Astrocyte (in vitro differentiated cells and primary cell): ENCODE data around the gene CNIH1. TPM values are rescaled to one million over a fixed set of nuclear protein-coding genes. Genes with fewer than 3 reads are reported as not detected.

ENCODE experiments used
- DNase-seq: peaks from one replicate; pipeline ENCODE4 v3.0.0-alpha.2; 2010; ENCODE audit warnings: low read depth
- FAIRE-seq: peaks from 2 replicates; lab custom pipeline; 2011; peaks lifted over from hg19 to GRCh38; lab: Jason Lieb, UNC
- H2AFZ ChIP-seq: 2 replicates; pipeline ENCODE4 v1.6.0; 2012; ENCODE audit warnings: low read depth, low read length, inconsistent platforms
- H3K27ac ChIP-seq: 2 replicates; pipeline ENCODE4 v1.5.1; 2011; ENCODE audit warnings: low read depth, low read length, inconsistent platforms
- H3K27me3 ChIP-seq: 2 replicates; pipeline ENCODE4 v1.6.0; 2011; ENCODE audit warnings: low read length, inconsistent platforms; ENCODE audit not compliant: insufficient read depth
- H3K36me3 ChIP-seq: 2 replicates; pipeline ENCODE4 v1.5.1; 2011; ENCODE audit warnings: low read length, inconsistent platforms; ENCODE audit not compliant: insufficient read depth
- H3K4me1 ChIP-seq: 2 replicates; pipeline ENCODE4 v1.5.1; 2011; ENCODE audit warnings: low read length, inconsistent platforms; ENCODE audit not compliant: insufficient read depth
- H3K4me2 ChIP-seq: 2 replicates; pipeline ENCODE4 v1.6.0; 2012; ENCODE audit warnings: low read length, inconsistent platforms
- H3K4me3 ChIP-seq: 2 replicates; pipeline ENCODE4 v1.5.1; 2011; ENCODE audit warnings: low read depth, mild to moderate bottlenecking, low read length, inconsistent platforms; ENCODE audit not compliant: insufficient read depth
- H3K79me2 ChIP-seq: 2 replicates; pipeline ENCODE4 v1.6.0; 2012; ENCODE audit warnings: mild to moderate bottlenecking, low read length, inconsistent platforms; ENCODE audit not compliant: insufficient read depth
- H3K9ac ChIP-seq: 2 replicates; pipeline ENCODE4 v1.6.0; 2012; ENCODE audit warnings: mild to moderate bottlenecking, low read length, inconsistent platforms
- H3K9me3 ChIP-seq: 2 replicates; pipeline ENCODE4 v1.5.1; 2012; ENCODE audit warnings: low read depth, mild to moderate bottlenecking, low read length, inconsistent platforms; ENCODE audit not compliant: insufficient read depth
- H4K20me1 ChIP-seq: 2 replicates; pipeline ENCODE4 v1.6.0; 2012; ENCODE audit warnings: low read length, inconsistent platforms; ENCODE audit not compliant: insufficient read depth
- H3K27ac Mint-ChIP-seq: one replicate; pipeline ENCODE4 v1.8.0; 2021; ENCODE audit warnings: mild to moderate bottlenecking, mixed read lengths; ENCODE audit not compliant: unreplicated experiment
- H3K27me3 Mint-ChIP-seq: one replicate; pipeline ENCODE4 v1.8.0; 2021; ENCODE audit warnings: low read depth, mixed read lengths; ENCODE audit not compliant: unreplicated experiment
- H3K36me3 Mint-ChIP-seq: one replicate; pipeline ENCODE4 v1.8.0; 2021; ENCODE audit warnings: low read depth, mixed read lengths; ENCODE audit not compliant: unreplicated experiment
- H3K4me1 Mint-ChIP-seq: one replicate; pipeline ENCODE4 v1.8.0; 2021; ENCODE audit warnings: low read depth, mixed read lengths; ENCODE audit not compliant: unreplicated experiment
- H3K4me3 Mint-ChIP-seq: one replicate; pipeline ENCODE4 v1.8.0; 2021; ENCODE audit warnings: mild to moderate bottlenecking, moderate library complexity, mixed read lengths; ENCODE audit not compliant: unreplicated experiment
- H3K9me3 Mint-ChIP-seq: one replicate; pipeline ENCODE4 v1.8.0; 2021; ENCODE audit warnings: mild to moderate bottlenecking, mixed read lengths; ENCODE audit not compliant: unreplicated experiment
- EZH2 ChIP-seq: IDR thresholded peaks from 2 replicates; pipeline ENCODE4 v1.6.1; 2012; ENCODE audit warnings: mild to moderate bottlenecking, low read length, inconsistent platforms; ENCODE audit not compliant: insufficient read depth
- total RNA-seq: library from RNA; stranded (reverse); gene quantifications from 2 replicates; pipeline ENCODE4 v1.2.1, GENCODE V29; 2021
- TF ChIP-seq, protein P1 (sequence below): IDR thresholded peaks from 2 replicates; pipeline ENCODE4 v1.5.1; 2011; ENCODE audit warnings: low read depth, mild to moderate bottlenecking, inconsistent platforms, low read length, moderate library complexity; ENCODE audit not compliant: insufficient read depth

Gene CNIH1
- total RNA-seq, 1 donor from 2014 or later = 148 TPM

DNA sequence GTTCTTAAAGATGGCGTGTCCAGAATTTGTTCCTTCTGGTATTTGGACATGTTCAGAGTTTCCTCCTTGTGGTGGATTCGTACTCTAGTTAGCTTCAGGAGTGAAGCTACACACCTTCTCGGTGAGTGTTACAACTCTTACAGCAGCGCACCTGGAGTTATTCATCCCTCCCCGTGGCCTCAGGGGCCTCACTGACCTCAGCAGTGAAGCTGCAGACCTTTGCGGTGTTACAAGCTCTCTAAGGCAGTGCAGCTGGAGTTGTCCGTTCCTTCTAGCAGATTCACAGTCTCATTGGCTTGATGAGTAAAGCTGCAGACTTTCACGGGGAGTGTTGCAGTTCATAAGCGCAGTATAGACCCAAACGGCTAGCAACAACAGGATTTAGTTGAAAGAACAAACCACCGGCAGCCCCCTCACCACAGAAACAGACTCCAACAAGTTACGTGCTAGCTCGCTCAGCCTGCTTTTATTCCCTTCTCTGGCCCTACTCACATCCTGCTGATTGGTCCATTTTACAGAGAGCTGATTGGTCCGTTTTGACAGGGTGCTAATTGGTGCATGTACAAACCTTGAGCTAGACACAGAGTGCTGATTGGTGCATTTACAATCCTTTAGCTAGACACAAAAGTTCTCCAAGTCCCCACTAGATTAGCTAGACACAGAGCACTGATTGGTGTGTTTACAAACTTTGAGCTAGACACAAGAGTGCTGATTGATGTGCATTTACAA lies 48.9 kb downstream of the CNIH1 start:
- no peak overlapping the region for H3K4me2 ChIP-seq
- no peak for FAIRE-seq
- Mint-ChIP-seq H3K27me3 (peaks cover 7% of the 10 kb centered on the region), H3K4me1 (no peaks in the 10 kb centered on the region), H3K9me3 (peaks cover 2% of the 10 kb centered on the region), H3K4me3 (no peak overlapping the region), H3K36me3 (peaks cover 2% of the 10 kb centered on the region), H3K27ac (no peak overlapping the region)
- no peaks in the 10 kb centered on the region for H4K20me1 ChIP-seq
- no peak overlapping the region for H3K9ac ChIP-seq
- H2AFZ ChIP-seq = no peak overlapping the region
- no peak for DNase-seq
- TF ChIP-seq, protein P1, sequence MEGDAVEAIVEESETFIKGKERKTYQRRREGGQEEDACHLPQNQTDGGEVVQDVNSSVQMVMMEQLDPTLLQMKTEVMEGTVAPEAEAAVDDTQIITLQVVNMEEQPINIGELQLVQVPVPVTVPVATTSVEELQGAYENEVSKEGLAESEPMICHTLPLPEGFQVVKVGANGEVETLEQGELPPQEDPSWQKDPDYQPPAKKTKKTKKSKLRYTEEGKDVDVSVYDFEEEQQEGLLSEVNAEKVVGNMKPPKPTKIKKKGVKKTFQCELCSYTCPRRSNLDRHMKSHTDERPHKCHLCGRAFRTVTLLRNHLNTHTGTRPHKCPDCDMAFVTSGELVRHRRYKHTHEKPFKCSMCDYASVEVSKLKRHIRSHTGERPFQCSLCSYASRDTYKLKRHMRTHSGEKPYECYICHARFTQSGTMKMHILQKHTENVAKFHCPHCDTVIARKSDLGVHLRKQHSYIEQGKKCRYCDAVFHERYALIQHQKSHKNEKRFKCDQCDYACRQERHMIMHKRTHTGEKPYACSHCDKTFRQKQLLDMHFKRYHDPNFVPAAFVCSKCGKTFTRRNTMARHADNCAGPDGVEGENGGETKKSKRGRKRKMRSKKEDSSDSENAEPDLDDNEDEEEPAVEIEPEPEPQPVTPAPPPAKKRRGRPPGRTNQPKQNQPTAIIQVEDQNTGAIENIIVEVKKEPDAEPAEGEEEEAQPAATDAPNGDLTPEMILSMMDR = no peak
- TF ChIP-seq EZH2 = no peak
- no peak overlapping the region for H3K4me3 ChIP-seq
- peaks cover 3% of the 10 kb centered on the region for H3K4me1 ChIP-seq
- H3K9me3 ChIP-seq = no peaks in the 10 kb centered on the region
- no peaks in the 10 kb centered on the region for H3K36me3 ChIP-seq
- peaks cover under 1% of the 10 kb centered on the region for H3K27me3 ChIP-seq
- H3K79me2 ChIP-seq = peaks cover 4% of the 10 kb centered on the region
- no peak overlapping the region for H3K27ac ChIP-seq

DNA sequence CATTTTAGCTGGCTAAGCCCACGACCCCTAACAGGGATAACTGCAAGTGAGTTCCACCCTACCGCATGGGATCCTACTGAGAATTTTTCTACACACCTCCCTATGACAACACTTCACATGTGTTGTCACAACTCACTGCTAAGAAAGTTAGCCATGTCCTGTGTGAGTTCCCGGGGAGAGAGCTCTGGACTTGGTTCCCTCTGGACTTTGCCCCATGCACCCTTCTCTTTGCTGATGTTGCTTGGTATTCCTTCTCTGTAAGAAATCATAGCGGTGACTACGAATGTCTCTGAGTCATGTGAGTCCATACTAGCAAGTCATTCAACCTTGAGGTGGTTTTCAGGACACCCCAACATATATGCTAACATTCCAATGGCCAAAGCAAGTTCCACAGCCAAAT lies 53.8 kb downstream of the CNIH1 start:
- H3K27me3 Mint-ChIP-seq = peaks cover 17% of the 10 kb centered on the region
- Histone ChIP-seq H4K20me1 (no peaks in the 10 kb centered on the region), H3K4me2 (no peak overlapping the region), H3K27me3 (peaks cover 10% of the 10 kb centered on the region), H3K4me1 (no peaks in the 10 kb centered on the region), H3K36me3 (no peaks in the 10 kb centered on the region), H3K79me2 (no peaks in the 10 kb centered on the region), H3K9ac (no peak overlapping the region), H3K4me3 (no peak overlapping the region), H3K27ac (no peak overlapping the region), H3K9me3 (no peaks in the 10 kb centered on the region), H2AFZ (no peak overlapping the region)
- peaks cover 6% of the 10 kb centered on the region for H3K4me1 Mint-ChIP-seq
- peaks cover 2% of the 10 kb centered on the region for H3K36me3 Mint-ChIP-seq
- TF ChIP-seq, protein P1 = no peak
- no peak for TF ChIP-seq EZH2
- no peak for FAIRE-seq
- no peak overlapping the region for H3K4me3 Mint-ChIP-seq
- no peak overlapping the region for H3K27ac Mint-ChIP-seq
- DNase-seq = no peak
- H3K9me3 Mint-ChIP-seq = peaks cover 2% of the 10 kb centered on the region

DNA sequence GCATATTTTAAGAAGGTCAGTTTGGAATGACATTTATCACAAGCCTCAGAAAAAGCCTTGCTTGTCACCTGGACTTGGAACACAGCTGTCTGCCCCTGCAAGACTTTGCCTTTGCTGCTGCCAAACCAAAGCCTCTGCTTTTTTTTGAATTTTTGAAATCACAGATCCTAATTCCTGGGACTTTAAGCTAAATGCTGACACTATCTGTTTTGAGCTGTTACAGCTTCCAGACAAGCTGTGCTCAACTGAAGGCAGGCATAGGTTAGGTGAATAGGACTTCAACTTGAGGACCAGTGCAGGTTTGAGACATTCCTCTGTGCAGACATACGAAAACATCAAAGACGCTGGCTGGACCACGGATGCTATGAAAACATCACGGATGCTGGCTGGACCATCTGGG lies 55.6 kb downstream of the CNIH1 start:
- H3K36me3 ChIP-seq = no peaks in the 10 kb centered on the region
- TF ChIP-seq, protein P1 = no peak
- no peak for TF ChIP-seq EZH2
- H3K4me1 ChIP-seq = no peaks in the 10 kb centered on the region
- H3K36me3 Mint-ChIP-seq = no peaks in the 10 kb centered on the region
- no peaks in the 10 kb centered on the region for H3K79me2 ChIP-seq
- peaks cover 13% of the 10 kb centered on the region for H3K27me3 Mint-ChIP-seq
- no peak overlapping the region for H3K4me3 Mint-ChIP-seq
- no peak overlapping the region for H2AFZ ChIP-seq
- no peak overlapping the region for H3K9ac ChIP-seq
- H3K9me3 ChIP-seq = no peaks in the 10 kb centered on the region
- peaks cover 8% of the 10 kb centered on the region for H3K4me1 Mint-ChIP-seq
- no peaks in the 10 kb centered on the region for H4K20me1 ChIP-seq
- no peak overlapping the region for H3K27ac Mint-ChIP-seq
- H3K4me3 ChIP-seq = no peak overlapping the region
- DNase-seq (no peak), FAIRE-seq (no peak)
- peaks cover 10% of the 10 kb centered on the region for H3K27me3 ChIP-seq
- H3K27ac ChIP-seq = no peak overlapping the region
- peaks cover 2% of the 10 kb centered on the region for H3K9me3 Mint-ChIP-seq
- no peak overlapping the region for H3K4me2 ChIP-seq
